Activated CD4-positive, alpha-beta T cell treated with anti-CD3 and anti-CD28 coated beads for 36 hours (primary cell): Measurements from ENCODE around the gene LTK. TPM values are rescaled to one million over a fixed set of nuclear protein-coding genes. Genes with fewer than 3 reads are reported as not detected.

Experiments used
- ATAC-seq: fragments of 200-7000 bp; cut with Tn5 transposase; one replicate; pipeline ENCODE4 v1.10.0; 2021; ENCODE audit warnings: mild to moderate bottlenecking, moderate library complexity
- CTCF ChIA-PET: fragments of 350-600 bp; sonication (Branson Sonifier 250); formaldehyde crosslinking; loops from one replicate; lab custom pipeline; 2021; ENCODE audit warnings: antibody characterized with exemption; lab: Charles Lee
- POLR2A ChIA-PET: fragments of 350-600 bp; sonication (Branson Sonifier 250); formaldehyde crosslinking; loops from one replicate; lab custom pipeline; 2021; ENCODE audit warnings: antibody characterized with exemption, inconsistent platforms; lab: Charles Lee
- DNase-seq: peaks from one replicate; pipeline ENCODE4 v3.0.0-alpha.2; 2020
- H3K27ac Mint-ChIP-seq: one replicate; pipeline ENCODE4 v1.8.0; 2021; ENCODE audit warnings: mixed read lengths
- H3K27me3 Mint-ChIP-seq: one replicate; pipeline ENCODE4 v1.8.0; 2021; ENCODE audit warnings: mixed read lengths
- H3K36me3 Mint-ChIP-seq: one replicate; pipeline ENCODE4 v1.8.0; 2021; ENCODE audit warnings: low read depth, mixed read lengths
- H3K4me1 Mint-ChIP-seq: one replicate; pipeline ENCODE4 v1.8.0; 2021; ENCODE audit warnings: mixed read lengths
- H3K4me3 Mint-ChIP-seq: one replicate; pipeline ENCODE4 v1.8.0; 2021; ENCODE audit warnings: mild to moderate bottlenecking, moderate library complexity, mixed read lengths
- H3K9me3 Mint-ChIP-seq: one replicate; pipeline ENCODE4 v1.8.0; 2021; ENCODE audit warnings: low read depth, mixed read lengths
- intact Hi-C, 2 experiments: fragments of 100-400 bp; cut with DNase I in 1 of 2; cut with micrococcal nuclease in 1 of 2; formaldehyde crosslinking; loops; one replicate each; pipeline versions ENCODE4 v1.14.2 to v1.15.1; 2022 to 2024; cut with DNase I, micrococcal nuclease
- total RNA-seq, 2 experiments: library from RNA; stranded (reverse); gene quantifications; one replicate each; pipeline ENCODE4 v1.2.3, GENCODE V29; 2021

Gene LTK
- total RNA-seq, result under 1 TPM in 1 of 2 experiments, not detected in 1; 0.11 TPM

DNA sequence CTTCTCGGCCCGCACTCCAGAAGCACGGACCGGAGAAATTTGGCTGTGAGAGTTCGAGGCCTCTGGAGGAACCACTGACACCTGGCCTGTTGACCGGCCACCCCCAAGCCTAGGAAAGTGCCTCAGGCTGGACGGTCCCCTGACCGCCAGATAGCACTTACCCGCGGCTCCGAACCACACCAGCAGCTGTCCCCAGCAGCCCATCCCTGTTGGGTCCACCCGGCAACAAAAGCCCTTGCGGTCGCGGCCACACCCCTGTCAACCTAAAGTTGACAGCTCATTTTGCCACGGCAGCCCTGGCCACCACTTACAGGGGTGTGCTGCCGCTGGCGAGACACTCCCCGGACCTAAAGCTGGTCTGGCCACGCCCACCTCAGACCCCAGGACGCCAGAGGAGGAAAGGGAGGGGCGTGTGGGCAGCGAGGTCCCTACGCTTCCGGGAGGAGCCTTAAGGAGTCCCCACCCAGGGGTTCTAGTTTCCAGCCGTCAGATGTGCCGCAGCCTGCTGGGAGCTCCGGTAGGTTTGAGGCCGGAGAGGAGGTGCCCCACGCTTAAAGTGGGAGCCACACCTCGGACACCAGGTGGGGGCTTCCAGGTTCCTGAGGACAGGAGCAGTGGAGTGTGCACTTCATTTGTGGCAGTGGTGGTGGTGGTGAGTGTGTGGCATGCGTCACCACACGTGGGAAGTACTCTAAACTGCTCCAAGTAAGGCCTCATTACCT lies at the start of gene LTK:
Gene LTK (minus strand): TSS at position 322 of the 722 bp plus-strand sequence. CDS start 118 bp downstream, at position 204.
- DNase-seq, result no peak
- H3K4me3 Mint-ChIP-seq, result peak within 1 kb of the TSS; percentile 52
- POLR2A ChIA-PET, result interaction anchor here (0.5 kb wide), 1 partner anchor 87 kb away, joined by 6 read pairs; no protein-coding TSS in a partner anchor
- CTCF ChIA-PET, result interaction anchor here (1.6 kb wide), 1 partner anchor 48 kb away, joined by 17 read pairs; no protein-coding TSS in a partner anchor
- peaks cover 6% of the 10 kb centered on the region for H3K36me3 Mint-ChIP-seq
- no peak within 1 kb of the TSS for H3K27ac Mint-ChIP-seq
- H3K4me1 Mint-ChIP-seq, result peaks cover 22% of the 10 kb centered on the region
- intact Hi-C loops, result loop anchor here in 1 of 2 experiments (2.0 kb wide), 1 partner anchor 45 kb away; the partner anchor contains the start of gene TYRO3
- H3K27me3 Mint-ChIP-seq, result peaks cover 30% of the 10 kb centered on the region
- peak; percentile 38 for ATAC-seq
- no peaks in the 10 kb centered on the region for H3K9me3 Mint-ChIP-seq

DNA sequence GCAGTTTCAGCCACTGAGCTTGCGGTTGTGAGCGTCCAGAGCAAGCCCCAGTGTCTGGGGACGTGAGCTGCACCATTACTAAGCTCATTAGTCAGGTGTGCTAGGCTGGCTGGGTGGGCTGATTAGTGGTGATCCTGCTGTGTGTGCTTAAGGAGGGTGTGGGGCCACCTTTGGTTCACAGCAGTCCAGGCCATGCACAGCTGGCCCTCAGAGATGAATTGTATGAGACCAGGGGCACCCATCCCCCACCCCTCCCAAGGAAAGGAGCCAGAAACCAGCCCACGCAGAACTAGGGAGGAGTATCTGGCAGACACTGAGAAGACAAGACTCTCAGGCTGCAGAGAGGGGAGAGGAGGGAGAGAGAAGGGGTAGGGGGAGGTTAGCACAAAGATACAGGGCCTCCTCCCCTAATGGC lies 49.2 kb upstream of the LTK start:
- Mint-ChIP-seq H3K9me3 (no peaks in the 10 kb centered on the region), H3K4me3 (no peak overlapping the region), H3K4me1 (peaks cover 12% of the 10 kb centered on the region), H3K27me3 (peaks cover 12% of the 10 kb centered on the region), H3K27ac (no peak overlapping the region), H3K36me3 (no peaks in the 10 kb centered on the region)
- ChIA-PET POLR2A (no interaction called here), CTCF (interaction anchor here (1.0 to 2.5 kb wide), 3 partner anchors 23 to 211 kb away, joined by 3 to 5 read pairs (median 3); partner anchors contain the start of gene MAPKBP1)
- ATAC-seq, result no peak
- DNase-seq, result no peak
- intact Hi-C loops, result no loop called here

DNA sequence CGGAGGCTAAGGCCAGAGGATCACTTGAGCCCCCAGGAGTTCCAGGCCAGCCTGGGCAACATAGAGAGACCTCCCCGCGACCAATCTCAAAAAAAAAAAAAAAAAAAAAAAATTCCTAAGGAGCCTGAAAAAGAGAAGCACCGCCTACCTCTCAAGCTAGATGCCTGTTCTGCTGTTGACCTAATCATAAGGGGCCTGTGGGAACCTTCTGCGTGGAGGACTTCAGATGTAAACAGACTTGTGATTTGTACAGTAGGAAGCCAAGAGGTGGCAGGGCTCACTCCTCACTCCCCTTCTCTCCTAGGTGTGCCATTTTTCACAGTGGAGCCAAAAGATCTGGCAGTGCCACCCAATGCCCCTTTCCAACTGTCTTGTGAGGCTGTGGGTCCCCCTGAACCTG lies 48.6 kb upstream of the LTK start:
- Mint-ChIP-seq H3K27ac (no peak overlapping the region), H3K4me3 (no peak overlapping the region), H3K27me3 (peaks cover 12% of the 10 kb centered on the region), H3K4me1 (peaks cover 14% of the 10 kb centered on the region), H3K9me3 (no peaks in the 10 kb centered on the region), H3K36me3 (no peaks in the 10 kb centered on the region)
- ChIA-PET CTCF (interaction anchor here (0.6 to 2.5 kb wide), 2 partner anchors 23 to 185 kb away, joined by 4 to 5 read pairs; no protein-coding TSS in a partner anchor), POLR2A (no interaction called here)
- ATAC-seq, result no peak
- intact Hi-C loops, result no loop called here
- DNase-seq, result no peak

GRCh38 chr15:41561777-41562145 lies 48.1 kb upstream of the LTK start:
- CTCF ChIA-PET, result interaction anchor here (0.6 to 1.1 kb wide), 2 partner anchors 33 to 185 kb away, joined by 3 to 4 read pairs; no protein-coding TSS in a partner anchor
- H3K27me3 Mint-ChIP-seq, result peaks cover 12% of the 10 kb centered on the region
- no peaks in the 10 kb centered on the region for H3K36me3 Mint-ChIP-seq
- peaks cover 14% of the 10 kb centered on the region for H3K4me1 Mint-ChIP-seq
- no peaks in the 10 kb centered on the region for H3K9me3 Mint-ChIP-seq
- POLR2A ChIA-PET, result no interaction called here
- ATAC-seq (no peak), DNase-seq (no peak)
- no peak overlapping the region for H3K4me3 Mint-ChIP-seq
- H3K27ac Mint-ChIP-seq, result no peak overlapping the region
- intact Hi-C loops, result no loop called here

GRCh38 chr15:41561104-41561776 lies 47.6 kb upstream of the LTK start:
- Mint-ChIP-seq H3K27ac (no peak overlapping the region), H3K4me1 (peaks cover 14% of the 10 kb centered on the region), H3K9me3 (no peaks in the 10 kb centered on the region), H3K36me3 (no peaks in the 10 kb centered on the region), H3K27me3 (peaks cover 12% of the 10 kb centered on the region), H3K4me3 (no peak overlapping the region)
- intact Hi-C loops, result no loop called here
- ATAC-seq (no peak), DNase-seq (no peak)
- ChIA-PET CTCF (interaction anchor here (0.6 to 1.1 kb wide), 2 partner anchors 33 to 186 kb away, joined by 3 to 4 read pairs; no protein-coding TSS in a partner anchor), POLR2A (interaction anchor here (0.7 kb wide), 1 partner anchor 68 kb away, joined by 3 read pairs; no protein-coding TSS in a partner anchor)

GRCh38 chr15:41560572-41560874 lies 46.9 kb upstream of the LTK start:
- peaks cover 14% of the 10 kb centered on the region for H3K4me1 Mint-ChIP-seq
- H3K27ac Mint-ChIP-seq, result no peak overlapping the region
- POLR2A ChIA-PET, result interaction anchor here (0.7 kb wide), 1 partner anchor 67 kb away, joined by 3 read pairs; no protein-coding TSS in a partner anchor
- ATAC-seq (no peak), DNase-seq (peak; percentile 18)
- intact Hi-C loops, result no loop called here
- peaks cover 12% of the 10 kb centered on the region for H3K27me3 Mint-ChIP-seq
- peak overlapping the region; percentile 64 for H3K4me3 Mint-ChIP-seq
- no peaks in the 10 kb centered on the region for H3K9me3 Mint-ChIP-seq
- CTCF ChIA-PET, result no interaction called here
- H3K36me3 Mint-ChIP-seq, result no peaks in the 10 kb centered on the region

DNA sequence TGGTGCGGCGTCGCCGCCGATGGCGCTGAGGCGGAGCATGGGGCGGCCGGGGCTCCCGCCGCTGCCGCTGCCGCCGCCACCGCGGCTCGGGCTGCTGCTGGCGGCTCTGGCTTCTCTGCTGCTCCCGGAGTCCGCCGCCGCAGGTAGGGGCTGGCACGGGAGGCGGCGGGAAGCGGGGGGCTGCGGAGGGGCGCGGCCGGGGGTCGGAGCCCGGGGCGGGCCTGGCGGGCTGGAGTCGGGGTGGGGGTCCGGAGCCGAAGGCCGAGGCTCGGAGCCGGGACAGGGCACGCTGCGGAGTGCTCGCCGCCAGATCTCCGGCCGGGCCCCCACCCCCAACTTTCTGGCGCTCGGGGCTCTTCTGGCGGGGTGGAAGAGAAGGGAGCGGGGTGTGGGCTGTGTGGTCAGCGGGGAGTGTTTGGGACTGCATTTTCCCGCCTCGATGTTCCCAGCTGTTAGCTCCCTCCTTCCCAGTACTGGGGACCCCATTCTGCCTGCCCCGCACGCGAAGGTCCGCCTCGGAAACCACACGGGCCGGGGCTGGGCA lies 45.7 kb upstream of the LTK start:
- CTCF ChIA-PET, result interaction anchor here (1.7 kb wide), 1 partner anchor 14 kb away, joined by 14 read pairs; the partner anchor contains the start of gene RPAP1

DNA sequence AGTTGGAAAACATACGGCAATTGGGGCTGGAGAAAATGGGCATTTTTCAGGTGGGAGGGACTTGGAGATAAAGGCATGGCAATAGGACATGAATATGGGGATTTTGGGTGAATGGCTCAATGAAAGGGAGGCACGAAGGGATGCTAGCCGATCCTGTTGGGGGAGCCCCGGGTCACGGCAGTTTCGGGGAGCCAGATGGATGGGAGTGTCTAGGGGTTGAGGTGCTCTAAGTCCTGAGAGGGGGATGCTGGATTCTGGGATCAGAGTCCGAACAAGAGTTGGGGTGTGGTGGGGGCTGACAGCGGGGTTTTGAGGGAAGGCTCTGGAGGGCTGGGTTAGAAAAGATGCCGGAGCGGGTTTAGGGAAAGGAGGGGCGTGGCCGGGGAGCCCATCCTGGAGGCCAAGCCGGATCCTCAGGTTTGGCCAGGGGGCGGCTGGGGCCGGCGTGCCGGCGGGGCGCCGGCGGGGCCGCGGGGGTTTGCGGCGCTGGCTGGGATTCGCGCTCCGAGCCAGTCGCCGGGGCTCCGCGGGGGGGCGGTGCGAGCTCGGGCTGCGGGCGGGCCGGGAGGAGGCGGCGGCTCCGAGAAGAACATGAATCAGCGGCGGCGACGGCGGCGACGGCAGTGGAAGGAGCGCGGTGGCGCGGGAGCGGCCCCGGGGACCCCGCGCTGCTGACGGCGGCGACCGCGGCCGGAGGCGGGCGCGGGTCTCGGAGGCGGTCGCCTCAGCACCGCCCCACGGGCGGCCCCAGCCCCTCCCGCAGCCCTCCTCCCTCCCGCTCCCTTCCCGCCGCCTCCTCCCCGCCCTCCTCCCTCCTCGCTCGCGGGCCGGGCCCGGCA lies 45.0 kb upstream of the LTK start, which contains the start of gene TYRO3:
Gene TYRO3 (plus strand): TSS at position 813 of the 839 bp plus-strand sequence. CDS start 46 bp downstream, outside the sequence.
- ATAC-seq (peak; percentile 75), DNase-seq (peak; percentile 89)
- no peaks in the 10 kb centered on the region for H3K9me3 Mint-ChIP-seq
- ChIA-PET CTCF (interaction anchor here (0.6 to 1.9 kb wide), 24 partner anchors 10 to 346 kb away, joined by 3 to 14 read pairs (median 4); partner anchors contain the start of genes ITPKA, MAPKBP1 and RPAP1), POLR2A (interaction anchor here (0.8 to 1.2 kb wide), 2 partner anchors 14 to 102 kb away, joined by 3 read pairs; partner anchors contain the start of gene MGA)
- peaks cover 18% of the 10 kb centered on the region for H3K4me1 Mint-ChIP-seq
- H3K27me3 Mint-ChIP-seq, result peaks cover 12% of the 10 kb centered on the region
- H3K36me3 Mint-ChIP-seq, result no peaks in the 10 kb centered on the region
- H3K4me3 Mint-ChIP-seq, result peak within 1 kb of the TSS; percentile 69
- intact Hi-C loops, result loop anchor here (1.0 to 10.0 kb wide), 15 partner anchors 14 to 499 kb away; partner anchors contain the start of genes ITPKA (in 2 of the 2), INO80 (in 1 of the 2), JMJD7 (in 1 of the 2) and LTK (in 1 of the 2)
- H3K27ac Mint-ChIP-seq, result peak within 1 kb of the TSS; percentile 45

More for the DNA sequence above, 45.7 kb upstream of the LTK start:
- POLR2A ChIA-PET, result no interaction called here
- Mint-ChIP-seq H3K36me3 (no peaks in the 10 kb centered on the region), H3K4me3 (peak overlapping the region; percentile 64), H3K4me1 (peaks cover 18% of the 10 kb centered on the region), H3K9me3 (no peaks in the 10 kb centered on the region), H3K27me3 (peaks cover 12% of the 10 kb centered on the region), H3K27ac (no peak overlapping the region)
- intact Hi-C loops, result loop anchor here (1.0 to 10.0 kb wide), 10 partner anchors 47 to 498 kb away; partner anchors contain the start of genes ITPKA (in 1 of the 2), JMJD7 (in 1 of the 2), LTK (in 1 of the 2) and MGA (in 1 of the 2)
- ATAC-seq (no peak), DNase-seq (no peak)

GRCh38 chr15:41557673-41558399 lies 44.2 kb upstream of the LTK start:
- peaks cover 20% of the 10 kb centered on the region for H3K4me1 Mint-ChIP-seq
- intact Hi-C loops, result loop anchor here (1.0 to 10.0 kb wide), 14 partner anchors 14 to 499 kb away; partner anchors contain the start of genes ITPKA (in 2 of the 2), INO80 (in 1 of the 2), LTK (in 1 of the 2) and MAPKBP1 (in 1 of the 2)

More at GRCh38 chr15:41557673-41558399, 44.2 kb upstream of the LTK start:
- Mint-ChIP-seq H3K27me3 (peaks cover 10% of the 10 kb centered on the region), H3K4me3 (peak overlapping the region; percentile 69), H3K27ac (peak overlapping the region; percentile 45), H3K9me3 (no peaks in the 10 kb centered on the region), H3K36me3 (no peaks in the 10 kb centered on the region)
- peak; percentile 85 for DNase-seq
- peak; percentile 75 for ATAC-seq
- POLR2A ChIA-PET, result interaction anchor here (0.8 to 1.2 kb wide), 2 partner anchors 13 to 102 kb away, joined by 3 read pairs; partner anchors contain the start of gene MGA
- CTCF ChIA-PET, result interaction anchor here (0.5 to 1.9 kb wide), 30 partner anchors 12 to 347 kb away, joined by 3 to 14 read pairs (median 3); partner anchors contain the start of genes ITPKA, MAPKBP1 and RPAP1
